ENCODE results near the gene TRIM17.

GRCh38 chr1:228413241-228414010 is 3.2 kb downstream of the TRIM17 start:
- no peak for TF ChIP-seq CTCF (conservative IDR thresholded peaks at IDR 0.05; ENCODE audit: low read length)
- no peak for TF ChIP-seq EZH2phosphoT487 (IDR thresholded peaks at IDR 0.05; ENCODE audit: borderline replicate concordance, low read depth, low read length)
